Cardiac muscle cell (in vitro differentiated cells and primary cell): ENCODE results near the gene ZNF579. TPM values are rescaled to one million over a fixed set of nuclear protein-coding genes. Genes with fewer than 3 reads are reported as not detected.

Source experiments
- DNase-seq, 2 donors: peaks; one replicate each; pipeline versions ENCODE4 v3.0.0 to v3.0.0-alpha.2; 2010 to 2017; ENCODE audit warnings: low read depth in 1 of 2, low spot score in 1 of 2
- H3K27ac ChIP-seq: fragments of 200-600 bp; sonication (generic); 2 replicates; pipeline ENCODE4 v1.5.1; 2016
- H3K27me3 ChIP-seq: fragments of 200-600 bp; sonication (generic); 2 replicates; pipeline ENCODE4 v1.6.0; 2016; ENCODE audit warnings: control low read depth
- H3K36me3 ChIP-seq: fragments of 200-600 bp; sonication (generic); 2 replicates; pipeline ENCODE4 v1.5.1; 2016; ENCODE audit warnings: control low read depth
- H3K4me1 ChIP-seq: fragments of 200-600 bp; sonication (generic); 2 replicates; pipeline ENCODE4 v1.8.1; 2017; ENCODE audit warnings: low read depth, mild to moderate bottlenecking, mixed run types
- H3K4me3 ChIP-seq: fragments of 200-600 bp; sonication (generic); 2 replicates; pipeline ENCODE4 v1.5.1; 2016; ENCODE audit warnings: mild to moderate bottlenecking
- H3K9me3 ChIP-seq: fragments of 200-600 bp; sonication (generic); 2 replicates; pipeline ENCODE4 v1.5.1; 2017; ENCODE audit warnings: low read depth, mild to moderate bottlenecking, control low read depth
- polyA plus RNA-seq: library from polyadenylated mRNA; unstranded; fragments of >200 nt; fragmentation: Nextera tagmentation; extraction: Ambion mirVana; gene quantifications from 2 replicates; pipeline ENCODE4 v1.2.1, GENCODE V29; 2016
- total RNA-seq: library from RNA; depleted of rRNA; stranded (reverse); fragments of >200 nt; gene quantifications from 2 replicates; pipeline ENCODE4 v1.2.3, GENCODE V29; 2016
- TF ChIP-seq, protein P1 (sequence below): IDR thresholded peaks from 2 replicates; pipeline ENCODE4 v1.5.1; 2012; ENCODE audit warnings: low read depth, mild to moderate bottlenecking, low read length

The ZNF579 gene
- total and polyA plus RNA-seq, 2 experiments from 2014 or later: 10.3 to 14.9 TPM

DNA sequence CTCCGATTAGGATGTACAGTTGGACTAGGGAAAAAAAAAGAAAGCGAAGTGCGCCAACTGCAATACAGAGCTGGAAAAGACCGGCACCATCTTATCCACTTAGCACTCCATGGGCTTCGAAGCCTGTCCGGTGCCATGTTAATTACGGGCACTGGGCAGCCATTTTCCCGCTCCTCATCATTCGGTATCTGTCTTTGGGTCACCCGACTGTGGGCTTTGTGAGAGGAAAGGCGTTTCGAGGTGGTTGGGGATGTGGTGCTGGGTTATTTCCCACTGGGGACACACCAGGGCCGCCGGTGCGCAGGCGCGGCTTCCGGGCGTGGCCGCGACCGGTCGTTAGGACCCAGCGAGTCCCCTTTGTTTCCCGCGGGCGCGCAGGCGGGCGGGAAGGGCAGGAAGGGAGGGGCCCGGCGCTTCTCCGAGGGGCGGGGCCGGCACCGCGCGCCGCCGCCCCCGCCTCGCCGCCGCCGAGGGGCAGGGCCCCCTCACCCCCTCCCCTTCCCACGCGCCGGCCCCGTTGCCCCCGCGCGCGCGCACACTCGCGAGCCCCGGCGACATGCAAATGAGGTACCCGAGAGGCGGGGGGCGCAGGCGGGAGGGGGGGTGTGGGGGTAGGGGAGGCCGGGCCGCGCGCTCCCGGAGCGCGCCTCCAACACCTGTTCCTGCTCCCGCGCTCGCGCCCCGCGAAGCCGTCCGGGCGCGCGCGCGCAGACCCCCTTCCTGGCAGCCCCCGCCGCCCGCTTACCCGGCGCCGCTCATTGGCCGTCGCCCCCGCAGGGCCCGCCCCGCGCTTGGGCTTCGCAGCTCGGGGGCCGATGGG lies 19.4 kb upstream of the ZNF579 start, which contains the start of gene ZNF524:
TSS of gene ZNF524 (plus strand) at position 447 of the 820 bp plus-strand sequence. CDS start 1,825 bp downstream, outside the sequence.
- peak within 1 kb of the TSS; percentile 98 for H3K27ac ChIP-seq
- H3K4me1 ChIP-seq: no peaks in the 10 kb centered on the region
- H3K36me3 ChIP-seq: peaks cover 6% of the 10 kb centered on the region
- TF ChIP-seq, protein P1, sequence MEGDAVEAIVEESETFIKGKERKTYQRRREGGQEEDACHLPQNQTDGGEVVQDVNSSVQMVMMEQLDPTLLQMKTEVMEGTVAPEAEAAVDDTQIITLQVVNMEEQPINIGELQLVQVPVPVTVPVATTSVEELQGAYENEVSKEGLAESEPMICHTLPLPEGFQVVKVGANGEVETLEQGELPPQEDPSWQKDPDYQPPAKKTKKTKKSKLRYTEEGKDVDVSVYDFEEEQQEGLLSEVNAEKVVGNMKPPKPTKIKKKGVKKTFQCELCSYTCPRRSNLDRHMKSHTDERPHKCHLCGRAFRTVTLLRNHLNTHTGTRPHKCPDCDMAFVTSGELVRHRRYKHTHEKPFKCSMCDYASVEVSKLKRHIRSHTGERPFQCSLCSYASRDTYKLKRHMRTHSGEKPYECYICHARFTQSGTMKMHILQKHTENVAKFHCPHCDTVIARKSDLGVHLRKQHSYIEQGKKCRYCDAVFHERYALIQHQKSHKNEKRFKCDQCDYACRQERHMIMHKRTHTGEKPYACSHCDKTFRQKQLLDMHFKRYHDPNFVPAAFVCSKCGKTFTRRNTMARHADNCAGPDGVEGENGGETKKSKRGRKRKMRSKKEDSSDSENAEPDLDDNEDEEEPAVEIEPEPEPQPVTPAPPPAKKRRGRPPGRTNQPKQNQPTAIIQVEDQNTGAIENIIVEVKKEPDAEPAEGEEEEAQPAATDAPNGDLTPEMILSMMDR: no peak
- peak within 1 kb of the TSS; percentile 65 for H3K4me3 ChIP-seq
- H3K9me3 ChIP-seq: no peaks in the 10 kb centered on the region
- peak; percentile 90 to 92 for DNase-seq
- H3K27me3 ChIP-seq: no peaks in the 10 kb centered on the region

DNA sequence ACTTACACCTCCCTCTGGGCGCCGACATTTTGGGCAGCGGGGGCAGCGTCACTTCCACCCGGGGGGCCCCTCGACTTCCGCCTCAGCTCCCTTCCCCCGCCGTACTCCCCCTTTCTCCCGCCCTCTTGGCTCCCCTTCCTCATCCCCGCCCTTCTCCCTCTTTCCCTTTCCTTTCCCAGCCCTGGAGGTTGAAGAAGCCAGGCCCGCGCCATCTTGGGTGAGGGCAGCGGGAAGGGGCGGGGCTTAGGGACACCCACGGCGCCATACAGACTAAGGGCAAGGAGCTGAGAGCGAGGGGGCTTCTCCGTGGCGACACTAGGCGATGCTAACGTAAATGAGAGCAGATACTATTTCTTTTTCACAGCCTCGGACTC lies 18.8 kb upstream of the ZNF579 start, which contains the start of gene FIZ1:
TSS of gene FIZ1 (minus strand) at position 50 of the 374 bp plus-strand sequence. CDS start 1,652 bp downstream, outside the sequence.
- Histone ChIP-seq H3K27ac (peak within 1 kb of the TSS; percentile 98), H3K4me1 (no peaks in the 10 kb centered on the region), H3K36me3 (peaks cover 9% of the 10 kb centered on the region), H3K9me3 (no peaks in the 10 kb centered on the region), H3K27me3 (no peaks in the 10 kb centered on the region), H3K4me3 (peak within 1 kb of the TSS; percentile 65)
- TF ChIP-seq, protein P1: no peak
- DNase-seq: peak; percentile 99 to 100

DNA sequence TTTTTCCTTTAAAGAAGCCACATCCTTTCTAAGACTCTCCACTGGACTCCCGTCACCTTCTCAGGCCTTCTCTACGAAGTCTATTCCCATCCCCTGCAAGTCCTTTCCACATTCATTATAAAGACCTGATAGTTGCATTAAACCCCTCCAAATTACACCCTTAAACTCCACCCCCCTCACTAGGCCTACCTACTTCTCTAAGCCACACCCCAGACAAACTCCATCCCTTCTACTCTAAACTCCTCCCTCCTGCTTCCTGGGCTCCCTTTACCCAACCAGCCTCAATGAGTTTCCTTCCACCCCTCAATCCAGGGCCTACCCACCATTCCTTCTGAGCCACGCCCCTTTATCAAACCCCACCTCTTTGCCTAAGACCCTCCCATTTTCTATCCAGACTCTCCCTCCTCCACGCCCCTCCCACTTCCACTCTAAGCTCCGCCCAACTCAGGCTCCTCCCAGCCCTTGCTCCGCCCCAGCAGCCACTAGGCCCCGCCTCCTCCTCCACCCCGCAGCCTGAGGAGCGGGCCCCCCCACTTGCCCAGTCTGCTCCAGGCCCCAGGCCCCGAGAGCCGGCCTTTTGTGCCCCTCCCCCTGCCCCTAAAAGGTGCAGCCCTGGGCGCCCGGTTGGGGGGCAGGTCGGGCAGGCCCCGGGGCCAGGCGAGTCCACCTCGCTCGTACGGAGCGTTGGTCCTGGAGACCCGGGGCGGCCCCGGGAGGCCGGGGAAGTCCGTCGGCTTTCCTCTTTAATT lies 18.2 kb upstream of the ZNF579 start:
- Histone ChIP-seq H3K4me3 (peak overlapping the region; percentile 65), H3K4me1 (no peaks in the 10 kb centered on the region)

DNA sequence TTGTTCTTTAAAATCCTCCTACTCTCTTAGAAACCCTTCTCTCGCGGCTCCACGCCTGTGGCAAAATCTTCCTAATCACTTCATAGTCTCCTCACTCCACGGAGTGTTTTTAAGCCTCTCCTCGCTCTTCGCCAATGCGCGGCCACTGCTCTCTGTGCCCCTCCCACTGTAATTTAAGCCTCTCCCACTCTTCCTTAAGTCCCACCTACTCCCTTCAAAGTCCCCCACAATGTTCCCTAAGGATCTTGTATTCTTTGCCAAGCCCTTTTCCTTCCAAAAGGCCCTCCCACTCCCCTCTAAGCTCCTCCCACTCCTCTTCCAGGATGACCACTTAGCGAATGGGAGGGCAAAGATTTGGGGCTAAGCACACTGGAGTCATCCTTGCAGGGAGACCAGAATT lies 17.4 kb upstream of the ZNF579 start:
- TF ChIP-seq, protein P1: no peak
- Histone ChIP-seq H3K27me3 (no peaks in the 10 kb centered on the region), H3K4me3 (no peak overlapping the region), H3K36me3 (peaks cover 9% of the 10 kb centered on the region), H3K9me3 (no peaks in the 10 kb centered on the region), H3K4me1 (no peaks in the 10 kb centered on the region), H3K27ac (no peak overlapping the region)
- no peak for DNase-seq

More for the DNA sequence above, 18.2 kb upstream of the ZNF579 start:
- Histone ChIP-seq H3K27ac (peak overlapping the region; percentile 98), H3K27me3 (no peaks in the 10 kb centered on the region), H3K36me3 (peaks cover 9% of the 10 kb centered on the region), H3K9me3 (no peaks in the 10 kb centered on the region)
- peak; percentile 94 to 97 for DNase-seq
- TF ChIP-seq, protein P1: no peak

DNA sequence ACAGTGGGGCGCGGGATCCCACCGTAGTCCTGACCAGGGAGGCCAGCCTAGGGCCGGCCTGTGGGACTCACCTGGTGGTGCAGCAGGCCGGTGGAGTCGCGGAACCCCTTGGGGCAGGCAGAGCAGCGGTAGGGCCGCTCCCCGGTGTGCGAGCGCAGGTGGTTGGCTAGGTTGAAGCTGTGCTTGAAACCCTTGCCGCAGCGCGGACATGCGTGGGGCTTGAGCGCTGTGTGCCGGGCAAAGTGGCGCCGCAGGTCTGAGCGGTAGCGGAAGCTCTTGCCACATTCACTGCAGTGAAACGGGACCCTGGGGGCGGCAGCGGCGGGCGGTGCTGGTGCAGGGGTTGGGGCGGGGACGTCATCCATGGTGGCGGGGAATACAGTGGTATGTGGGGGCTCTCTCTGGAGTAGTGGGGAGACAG lies 16.9 kb upstream of the ZNF579 start:
- H3K27ac ChIP-seq: no peak overlapping the region
- no peaks in the 10 kb centered on the region for H3K4me1 ChIP-seq
- TF ChIP-seq, protein P1: no peak
- no peak overlapping the region for H3K4me3 ChIP-seq
- H3K27me3 ChIP-seq: no peaks in the 10 kb centered on the region
- H3K36me3 ChIP-seq: peaks cover 9% of the 10 kb centered on the region
- no peak for DNase-seq
- no peaks in the 10 kb centered on the region for H3K9me3 ChIP-seq
